DND-41 (cell line): ENCODE data around the gene DHRS4L2.
"Not testable (repeated sequence)": the region's sequence is repeated elsewhere in the genome, so short reads cannot be mapped to it uniquely, and the experiment has no call there.

Experiments used
- ATAC-seq: fragments of 200-7000 bp; cut with Tn5 transposase; 3 replicates; pipeline ENCODE4 v1.9.1; 2021; ENCODE audit warnings: low read depth; ENCODE audit not compliant: insufficient read depth
- DNase-seq: peaks from one replicate; pipeline ENCODE4 v3.0.0-alpha.2; 2020
- H2AFZ ChIP-seq: 2 replicates; pipeline ENCODE4 v1.6.0; 2012; ENCODE audit warnings: low read depth, low read length
- H3K27ac ChIP-seq: 2 replicates; pipeline ENCODE4 v1.5.1; 2012; ENCODE audit warnings: low read length, inconsistent platforms
- H3K27me3 ChIP-seq: fragments of 200-600 bp; sonication (generic); 2 replicates; pipeline ENCODE4 v1.6.0; 2012; ENCODE audit warnings: low read length, mild to moderate bottlenecking, inconsistent platforms; ENCODE audit not compliant: insufficient read depth, poor library complexity
- H3K36me3 ChIP-seq: 2 replicates; pipeline ENCODE4 v1.5.1; 2012; ENCODE audit warnings: low read length, inconsistent platforms; ENCODE audit not compliant: insufficient read depth
- H3K4me1 ChIP-seq: 2 replicates; pipeline ENCODE4 v1.5.1; 2012; ENCODE audit warnings: mild to moderate bottlenecking, low read length; ENCODE audit not compliant: insufficient read depth
- H3K4me2 ChIP-seq: 2 replicates; pipeline ENCODE4 v1.6.0; 2012; ENCODE audit warnings: mild to moderate bottlenecking, moderate library complexity, low read length, inconsistent platforms; ENCODE audit not compliant: insufficient read depth
- H3K4me3 ChIP-seq, 2 experiments: fragments of 200-600 bp in 1 of 2; shearing (Covaris generic) in 1 of 2; 2 replicates each; pipeline ENCODE4 v1.5.1; 2012 to 2016; ENCODE audit warnings: inconsistent platforms in 2 of 2, low read length in 2 of 2, mild to moderate bottlenecking in 2 of 2, low read depth in 1 of 2, moderate library complexity in 1 of 2
- H3K79me2 ChIP-seq: 2 replicates; pipeline ENCODE4 v1.6.0; 2012; ENCODE audit warnings: low read length, inconsistent platforms; ENCODE audit not compliant: insufficient read depth
- H3K9ac ChIP-seq: 2 replicates; pipeline ENCODE4 v1.6.0; 2012; ENCODE audit warnings: low read depth, mild to moderate bottlenecking, inconsistent platforms, low read length, moderate library complexity
- H3K9me3 ChIP-seq: 2 replicates; pipeline ENCODE4 v1.5.1; 2012; ENCODE audit warnings: low read length, moderate library complexity, mild to moderate bottlenecking, inconsistent platforms; ENCODE audit not compliant: insufficient read depth, severe bottlenecking
- H4K20me1 ChIP-seq: 2 replicates; pipeline ENCODE4 v1.6.0; 2012; ENCODE audit warnings: low read length; ENCODE audit not compliant: insufficient read depth
- EZH2 ChIP-seq: IDR thresholded peaks from 3 replicates; pipeline ENCODE4 v1.6.1; 2012; ENCODE audit warnings: borderline replicate concordance, low read depth, mild to moderate bottlenecking, moderate library complexity, low read length, inconsistent platforms; ENCODE audit not compliant: severe bottlenecking
- TF ChIP-seq, protein P1 (sequence below): IDR thresholded peaks from 2 replicates; pipeline ENCODE4 v1.5.1; 2012; ENCODE audit warnings: borderline replicate concordance, low read length, moderate library complexity, mild to moderate bottlenecking; ENCODE audit not compliant: poor library complexity, severe bottlenecking; ENCODE audit errors: extremely low read depth

Gene DHRS4L2

DNA sequence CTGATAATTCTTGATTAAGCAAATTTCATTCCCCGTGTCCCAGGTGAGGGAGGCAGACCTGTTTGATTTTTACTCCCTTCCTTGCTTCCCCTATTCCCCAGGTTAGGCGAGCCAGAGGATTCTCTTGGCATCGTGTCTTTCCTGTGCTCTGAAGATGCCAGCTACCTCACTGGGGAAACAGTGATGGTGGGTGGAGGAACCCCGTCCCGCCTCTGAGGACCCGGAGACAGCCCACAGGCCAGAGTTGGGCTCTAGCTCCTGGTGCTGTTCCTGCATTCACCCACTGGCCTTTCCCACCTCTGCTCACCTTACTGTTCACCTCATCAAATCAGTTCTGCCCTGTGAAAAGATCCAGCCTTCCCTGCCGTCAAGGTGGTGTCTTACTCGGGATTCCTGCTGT, 62.0 kb downstream of the DHRS4L2 start:
- ATAC-seq, DNase-seq, H3K27me3 ChIP-seq, H4K20me1 ChIP-seq, H3K36me3 ChIP-seq, H3K9me3 ChIP-seq, H3K27ac ChIP-seq, H3K79me2 ChIP-seq: not testable (repeated sequence)
- H3K4me3 ChIP-seq = peak overlapping the region in 1 of 2 experiments; percentile 62; a peak in 1 of 4 replicates
- H2AFZ ChIP-seq = peak overlapping the region; percentile 80
- peaks cover 26% of the 10 kb centered on the region for H3K4me1 ChIP-seq
- peak overlapping the region; percentile 78 for H3K4me2 ChIP-seq
- peak overlapping the region; percentile 76; the same call in 1 of the 2 replicates for H3K9ac ChIP-seq

DNA sequence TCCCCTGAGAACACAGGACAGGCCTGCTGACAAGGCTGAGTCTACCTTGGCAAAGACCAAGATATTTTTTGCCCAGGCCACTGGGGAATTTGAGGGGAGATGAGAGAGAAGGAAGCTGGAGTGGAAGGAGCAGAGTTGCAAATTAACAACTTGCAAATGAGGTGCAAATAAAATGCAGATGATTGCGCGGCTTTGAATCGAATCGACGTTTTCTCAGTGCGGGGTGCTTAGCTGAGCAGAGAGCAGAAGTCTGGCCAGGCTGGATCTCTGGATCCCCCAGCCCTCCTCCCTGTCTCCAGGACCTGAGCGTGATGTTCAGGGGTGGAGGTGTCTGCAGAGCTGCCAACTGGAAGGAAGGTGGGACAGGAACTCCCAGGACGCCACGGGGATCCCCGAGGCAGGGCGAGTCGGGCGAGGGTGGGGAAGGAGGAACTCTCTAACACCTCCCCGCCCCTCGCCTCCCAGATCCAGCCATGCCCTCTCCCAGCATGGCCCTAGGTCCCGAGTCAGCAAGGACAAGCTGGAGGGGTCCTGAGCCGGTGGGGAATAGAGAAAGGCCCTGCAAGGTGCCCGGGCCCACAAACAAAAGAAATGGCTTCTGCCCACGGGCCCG, 62.6 kb downstream of the DHRS4L2 start:
- Histone ChIP-seq H3K4me3 (peak overlapping the region; percentile 34 to 62; a peak in 3 of 4 replicates), H3K27ac (peak overlapping the region; percentile 54), H3K4me1 (peaks cover 26% of the 10 kb centered on the region), H2AFZ (peak overlapping the region; percentile 80), H3K36me3 (no peaks in the 10 kb centered on the region), H3K4me2 (peak overlapping the region; percentile 78), H3K79me2 (no peaks in the 10 kb centered on the region), H3K9ac (peak overlapping the region; percentile 76), H4K20me1 (0 out of 2 replicates have a peak, but pooled peaks cover 2% of the 10 kb centered on the region), H3K27me3 (no peaks in the 10 kb centered on the region), H3K9me3 (no peaks in the 10 kb centered on the region)
- ATAC-seq (peak; percentile 36), DNase-seq (no peak)
- TF ChIP-seq EZH2 = no peak
- TF ChIP-seq, protein P1, sequence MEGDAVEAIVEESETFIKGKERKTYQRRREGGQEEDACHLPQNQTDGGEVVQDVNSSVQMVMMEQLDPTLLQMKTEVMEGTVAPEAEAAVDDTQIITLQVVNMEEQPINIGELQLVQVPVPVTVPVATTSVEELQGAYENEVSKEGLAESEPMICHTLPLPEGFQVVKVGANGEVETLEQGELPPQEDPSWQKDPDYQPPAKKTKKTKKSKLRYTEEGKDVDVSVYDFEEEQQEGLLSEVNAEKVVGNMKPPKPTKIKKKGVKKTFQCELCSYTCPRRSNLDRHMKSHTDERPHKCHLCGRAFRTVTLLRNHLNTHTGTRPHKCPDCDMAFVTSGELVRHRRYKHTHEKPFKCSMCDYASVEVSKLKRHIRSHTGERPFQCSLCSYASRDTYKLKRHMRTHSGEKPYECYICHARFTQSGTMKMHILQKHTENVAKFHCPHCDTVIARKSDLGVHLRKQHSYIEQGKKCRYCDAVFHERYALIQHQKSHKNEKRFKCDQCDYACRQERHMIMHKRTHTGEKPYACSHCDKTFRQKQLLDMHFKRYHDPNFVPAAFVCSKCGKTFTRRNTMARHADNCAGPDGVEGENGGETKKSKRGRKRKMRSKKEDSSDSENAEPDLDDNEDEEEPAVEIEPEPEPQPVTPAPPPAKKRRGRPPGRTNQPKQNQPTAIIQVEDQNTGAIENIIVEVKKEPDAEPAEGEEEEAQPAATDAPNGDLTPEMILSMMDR = no peak

DNA sequence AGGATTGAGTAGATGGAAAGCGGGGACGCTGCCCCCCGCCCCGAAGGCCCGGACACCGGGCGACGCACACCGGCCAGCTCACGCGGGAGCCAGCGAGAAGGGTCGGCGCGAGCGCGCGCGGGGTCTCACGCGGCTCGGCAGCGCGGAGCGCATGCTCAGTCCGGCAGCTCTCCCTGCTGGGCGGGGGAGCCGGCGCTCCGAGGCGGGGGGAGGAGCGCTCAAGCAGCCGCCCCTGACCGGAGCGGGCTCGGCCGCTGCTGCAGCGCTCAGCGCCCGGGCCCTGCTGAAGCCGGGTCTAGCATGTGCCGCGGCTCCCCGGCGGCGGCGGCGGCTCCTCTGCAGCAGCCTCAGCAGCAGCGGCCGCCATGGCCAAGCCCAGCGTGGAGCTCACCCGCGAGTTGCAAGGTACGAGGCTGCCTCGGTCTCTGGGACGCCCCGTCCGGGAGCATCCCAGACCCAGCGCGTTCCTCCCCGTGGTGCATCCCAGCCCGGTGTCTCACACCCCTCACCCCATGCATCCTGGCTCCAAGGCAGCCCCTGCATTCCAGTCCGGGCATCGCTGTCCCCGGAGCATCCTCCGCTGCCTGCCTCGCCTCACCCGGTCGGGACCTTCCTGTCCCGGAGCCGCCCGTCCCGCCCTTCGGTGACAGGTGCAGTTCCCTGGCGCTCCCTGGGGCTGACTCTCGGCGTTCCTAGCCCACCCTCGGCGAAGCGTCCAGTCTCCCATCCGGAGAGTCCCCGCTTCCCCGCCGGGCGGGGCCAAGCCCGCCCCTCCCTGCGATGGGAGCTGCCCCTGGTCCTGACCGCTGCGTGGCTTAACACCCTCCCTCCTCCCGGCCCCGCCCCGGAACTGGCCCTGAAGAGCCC, 63.3 kb downstream of the DHRS4L2 start, which contains the start of gene CARMIL3:
TSS of gene CARMIL3 (plus strand) at position 221 of the 867 bp plus-strand sequence. CDS start at position 366, 145 bp downstream.
- H3K9me3 ChIP-seq = no peaks in the 10 kb centered on the region
- 0 out of 2 replicates have a peak, but pooled peaks cover 2% of the 10 kb centered on the region for H4K20me1 ChIP-seq
- TF ChIP-seq EZH2 = no peak
- TF ChIP-seq, protein P1 = no peak
- H3K4me1 ChIP-seq = peaks cover 26% of the 10 kb centered on the region
- peak; percentile 73 for DNase-seq
- peak within 1 kb of the TSS; percentile 76 for H3K9ac ChIP-seq
- no peaks in the 10 kb centered on the region for H3K27me3 ChIP-seq
- no peaks in the 10 kb centered on the region for H3K36me3 ChIP-seq
- peak within 1 kb of the TSS; percentile 34 to 62; a peak in 3 of 4 replicates for H3K4me3 ChIP-seq
- H3K4me2 ChIP-seq = peak within 1 kb of the TSS; percentile 78
- peak within 1 kb of the TSS; percentile 80 for H2AFZ ChIP-seq
- peak; percentile 83 for ATAC-seq
- H3K79me2 ChIP-seq = no peaks in the 10 kb centered on the region
- H3K27ac ChIP-seq = peak within 1 kb of the TSS; percentile 54
